ENCODE measurements around the gene HERPUD1. TPM values are rescaled to one million over a fixed set of nuclear protein-coding genes. Genes with fewer than 3 reads are reported as not detected.

HERPUD1 gene
- total and polyA plus RNA-seq, 12 donors: 26.4 to 570 (median 209) TPM

DNA sequence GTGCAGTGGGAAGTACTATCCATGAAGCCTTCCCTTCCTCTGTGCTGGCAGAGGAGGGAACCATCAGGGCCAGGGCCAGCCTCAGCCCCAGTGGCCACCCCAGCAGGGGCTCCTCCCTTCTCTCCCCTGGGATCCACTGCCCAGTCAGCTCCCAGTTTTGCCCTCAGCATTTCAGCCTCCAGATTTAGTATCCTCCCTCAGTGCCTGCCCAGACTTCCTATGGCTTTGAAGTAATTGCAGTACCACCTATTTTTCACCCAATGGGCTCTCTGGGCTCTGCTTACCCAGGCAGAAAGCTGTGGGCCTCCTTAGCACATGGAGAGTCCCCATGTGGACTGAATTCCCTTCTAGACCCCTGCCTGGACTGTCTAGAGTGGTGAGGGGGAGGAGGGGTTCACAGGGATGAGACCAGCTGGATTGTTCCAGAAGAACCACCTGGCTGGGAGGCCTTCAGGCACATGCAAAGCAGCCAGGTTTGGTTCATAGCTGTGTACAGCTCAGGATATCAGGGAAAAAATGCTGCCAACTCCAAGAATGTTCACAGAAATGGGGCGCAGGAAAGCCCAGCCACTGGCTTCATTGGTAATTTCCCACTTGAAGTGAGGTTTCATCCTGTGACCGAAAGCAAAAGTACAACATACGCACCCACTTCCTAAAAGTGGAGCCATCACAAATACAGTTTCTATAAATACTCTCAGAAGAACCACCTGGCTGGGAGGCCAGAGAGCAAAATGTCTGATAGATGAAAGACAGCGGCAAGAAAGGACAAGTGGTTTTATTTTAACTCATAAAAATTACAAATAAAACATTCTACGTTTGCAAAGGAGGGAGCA lies 15.2 kb upstream of the HERPUD1 start:
- WGBS, 4 donors: 57 to 75% (median 66%) methylated on average over 5 of the region's 5 CpGs
- H3K27ac ChIP-seq: peak overlapping the region; percentile 11 to 84 (median 65)
- peaks cover 8 to 56% of the 10 kb centered on the region in 2 donors for H3K4me1 ChIP-seq (replicated peaks in 1 of 2)
- TF ChIP-seq, protein P1, sequence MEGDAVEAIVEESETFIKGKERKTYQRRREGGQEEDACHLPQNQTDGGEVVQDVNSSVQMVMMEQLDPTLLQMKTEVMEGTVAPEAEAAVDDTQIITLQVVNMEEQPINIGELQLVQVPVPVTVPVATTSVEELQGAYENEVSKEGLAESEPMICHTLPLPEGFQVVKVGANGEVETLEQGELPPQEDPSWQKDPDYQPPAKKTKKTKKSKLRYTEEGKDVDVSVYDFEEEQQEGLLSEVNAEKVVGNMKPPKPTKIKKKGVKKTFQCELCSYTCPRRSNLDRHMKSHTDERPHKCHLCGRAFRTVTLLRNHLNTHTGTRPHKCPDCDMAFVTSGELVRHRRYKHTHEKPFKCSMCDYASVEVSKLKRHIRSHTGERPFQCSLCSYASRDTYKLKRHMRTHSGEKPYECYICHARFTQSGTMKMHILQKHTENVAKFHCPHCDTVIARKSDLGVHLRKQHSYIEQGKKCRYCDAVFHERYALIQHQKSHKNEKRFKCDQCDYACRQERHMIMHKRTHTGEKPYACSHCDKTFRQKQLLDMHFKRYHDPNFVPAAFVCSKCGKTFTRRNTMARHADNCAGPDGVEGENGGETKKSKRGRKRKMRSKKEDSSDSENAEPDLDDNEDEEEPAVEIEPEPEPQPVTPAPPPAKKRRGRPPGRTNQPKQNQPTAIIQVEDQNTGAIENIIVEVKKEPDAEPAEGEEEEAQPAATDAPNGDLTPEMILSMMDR (IDR thresholded peaks at IDR 0.05): no peak
- H3K9me3 ChIP-seq (replicated peaks in 1 of 3): no peaks in the 10 kb centered on the region
- H3K27me3 ChIP-seq: no peaks in the 10 kb centered on the region
- H3K36me3 ChIP-seq (replicated peaks in 1 of 2): no peaks in the 10 kb centered on the region
- no peak overlapping the region for H3K4me3 ChIP-seq
- peak in 1 of 7 donors; percentile 29 for DNase-seq
- intact Hi-C loops (cut with DNase I): no loop called here

GRCh38 chr16:56918467-56919012 lies 13.4 kb upstream of the HERPUD1 start:
- WGBS, 4 donors: 64 to 79% (median 68%) methylated on average over 12 of the region's 12 CpGs
- DNase-seq: no peak
- Histone ChIP-seq H3K27ac (peak overlapping the region in 1 of 5 donors; percentile 64), H3K4me1 (replicated peaks in 1 of 2) (peaks cover 8 to 40% of the 10 kb centered on the region in 2 donors), H3K27me3 (no peaks in the 10 kb centered on the region), H3K9me3 (replicated peaks in 1 of 3) (no peaks in the 10 kb centered on the region), H3K4me3 (peak overlapping the region in 1 of 4 donors; percentile 31), H3K36me3 (replicated peaks in 1 of 2) (no peaks in the 10 kb centered on the region)
- TF ChIP-seq, protein P1 (IDR thresholded peaks at IDR 0.05): no peak
- TF ChIP-seq POLR2A (IDR thresholded peaks at IDR 0.05): no peak
- intact Hi-C loops (cut with DNase I): no loop called here

DNA sequence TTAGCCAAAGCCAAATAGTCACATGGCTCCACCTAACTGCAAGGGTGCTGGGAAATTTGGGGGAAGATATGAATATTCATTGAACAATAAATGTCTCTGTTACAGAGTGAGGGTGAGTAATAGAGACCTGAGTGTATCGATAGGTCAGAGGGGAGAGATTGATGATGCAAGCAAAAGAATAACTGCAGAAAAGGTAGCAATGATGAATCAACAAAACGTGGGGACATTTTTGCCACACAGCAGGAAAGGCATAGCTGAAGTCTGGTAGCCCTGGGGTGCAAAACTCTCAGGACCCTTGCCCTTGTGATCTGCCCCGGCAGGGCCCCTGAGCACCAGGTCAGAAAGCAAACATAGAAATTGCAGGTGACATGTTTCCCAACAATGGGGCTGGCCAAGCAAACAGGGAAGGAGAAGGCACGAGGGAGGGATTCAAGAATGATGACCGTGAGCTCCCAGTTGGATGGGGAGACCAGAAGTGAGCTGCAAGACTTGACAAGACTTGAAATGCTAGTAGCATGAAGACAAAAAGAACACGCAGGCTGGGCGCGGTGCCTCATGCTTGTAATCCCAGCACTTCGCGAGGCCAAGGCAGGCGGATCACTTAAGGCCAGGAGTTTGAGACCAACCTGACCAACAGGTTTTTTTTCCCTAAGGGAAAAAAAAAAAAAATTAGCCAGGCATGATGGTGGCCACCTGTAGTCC lies 12.7 kb upstream of the HERPUD1 start:
- WGBS, 4 donors: 89 to 95% (median 92%) methylated on average over 11 of the region's 11 CpGs
- peak overlapping the region in 1 of 5 donors; percentile 64 for H3K27ac ChIP-seq
- no peaks in the 10 kb centered on the region for H3K36me3 ChIP-seq (replicated peaks in 1 of 2)
- intact Hi-C loops (cut with DNase I): no loop called here
- peaks cover 8 to 40% of the 10 kb centered on the region in 2 donors for H3K4me1 ChIP-seq (replicated peaks in 1 of 2)
- TF ChIP-seq, protein P1 (IDR thresholded peaks at IDR 0.05): no peak
- no peak for TF ChIP-seq POLR2A (IDR thresholded peaks at IDR 0.05)
- H3K9me3 ChIP-seq (replicated peaks in 1 of 3): no peaks in the 10 kb centered on the region
- DNase-seq: no peak
- H3K4me3 ChIP-seq: no peak overlapping the region
- H3K27me3 ChIP-seq: no peaks in the 10 kb centered on the region

GRCh38 chr16:56921571-56921970 lies 10.4 kb upstream of the HERPUD1 start:
- intact Hi-C loops (cut with DNase I): no loop called here
- no peak overlapping the region for H3K4me3 ChIP-seq
- no peak for DNase-seq
- WGBS, 4 donors: 81 to 82% (median 82%) methylated on average over 4 of the region's 4 CpGs
- no peaks in the 10 kb centered on the region for H3K9me3 ChIP-seq (replicated peaks in 1 of 3)
- no peak overlapping the region for H3K27ac ChIP-seq
- no peaks in the 10 kb centered on the region for H3K36me3 ChIP-seq (replicated peaks in 1 of 2)
- no peak for TF ChIP-seq POLR2A (IDR thresholded peaks at IDR 0.05)
- TF ChIP-seq, protein P1 (IDR thresholded peaks at IDR 0.05): no peak
- H3K27me3 ChIP-seq: no peaks in the 10 kb centered on the region
- peaks cover 1 to 23% of the 10 kb centered on the region in 2 donors for H3K4me1 ChIP-seq (replicated peaks in 1 of 2)

All from adrenal gland (tissue), 12 donors.